Iris pigment epithelial cell (primary cell): ENCODE data around the gene FGF10.

Source experiments
- DNase-seq: peaks from one replicate; pipeline ENCODE4 v3.0.0-alpha.2; 2011; ENCODE audit warnings: low read depth

Gene FGF10

DNA sequence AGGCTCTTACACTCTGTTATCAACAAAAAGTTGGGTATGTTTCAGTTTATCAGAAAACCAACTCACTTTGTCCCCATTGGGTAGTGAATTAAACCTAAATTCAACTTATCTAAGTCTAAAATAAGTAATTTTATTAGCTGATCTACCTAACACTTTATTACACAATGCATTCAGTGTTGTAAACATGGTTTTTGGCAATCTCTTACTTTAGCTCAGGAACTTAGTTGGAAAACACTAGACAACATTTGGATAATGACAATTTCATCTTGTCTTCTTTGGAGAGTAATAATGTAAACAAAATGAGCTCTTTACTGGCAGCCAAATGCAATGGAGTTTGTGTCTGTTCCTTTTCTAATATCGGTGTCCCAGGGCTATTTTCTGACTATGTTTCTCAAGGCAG is 33.0 kb downstream of the FGF10 start:
- DNase-seq, result no peak

DNA sequence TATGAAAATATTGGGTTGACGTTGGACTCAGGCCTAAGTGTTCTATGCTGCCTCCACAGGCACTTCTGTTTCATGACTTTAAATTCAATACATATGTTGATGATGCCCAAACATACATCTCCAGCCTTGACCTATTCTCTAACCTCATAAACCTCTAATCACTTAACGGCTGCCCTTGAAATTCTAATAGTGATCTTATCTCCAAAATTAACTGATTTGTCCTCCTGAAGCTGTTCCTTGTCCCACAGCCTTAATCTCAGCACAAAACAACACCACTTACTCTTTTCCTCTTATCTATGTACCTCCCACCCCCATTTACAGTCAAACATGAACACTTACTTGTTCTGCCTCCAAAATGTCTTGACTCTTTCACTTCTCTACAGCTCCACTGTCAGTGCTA is 43.3 kb downstream of the FGF10 start:
- no peak for DNase-seq

DNA sequence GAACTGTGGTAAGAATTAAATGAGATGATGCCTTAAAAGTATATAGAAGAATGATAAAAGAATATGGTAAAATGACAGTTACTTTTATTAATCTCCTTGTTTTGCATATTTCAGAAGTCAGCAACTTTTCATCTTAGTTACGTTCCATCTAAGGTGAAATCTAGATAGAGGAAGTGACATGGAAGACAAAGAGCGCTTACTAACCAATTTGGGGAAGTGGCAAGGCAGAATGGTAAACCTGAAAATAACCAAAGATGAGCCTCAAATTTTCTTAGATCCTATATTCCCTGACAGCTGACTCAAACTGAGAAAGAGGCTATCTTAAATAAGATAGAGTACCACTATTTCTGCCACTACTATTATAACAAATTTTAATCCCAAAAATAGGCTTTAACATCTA is 52.5 kb downstream of the FGF10 start:
- no peak for DNase-seq

DNA sequence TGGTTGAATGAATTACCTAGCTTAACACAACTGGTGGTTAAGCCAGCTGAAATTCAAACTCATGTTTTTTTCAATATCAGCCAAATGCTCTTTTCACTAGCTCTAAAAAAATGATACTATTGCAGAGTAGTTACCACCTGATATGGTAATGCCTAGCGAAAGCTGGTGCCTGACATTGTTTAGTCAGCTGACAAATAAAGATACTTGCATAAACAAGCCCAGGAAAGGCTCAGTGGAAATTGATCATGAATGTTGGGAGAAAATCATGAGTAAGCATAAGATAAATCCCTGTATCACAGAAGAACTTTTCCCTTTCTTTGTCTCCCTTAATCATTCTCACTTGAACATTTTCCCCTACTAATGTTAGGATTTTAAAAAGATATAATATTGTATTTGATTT is 54.6 kb downstream of the FGF10 start:
- DNase-seq, result no peak

DNA sequence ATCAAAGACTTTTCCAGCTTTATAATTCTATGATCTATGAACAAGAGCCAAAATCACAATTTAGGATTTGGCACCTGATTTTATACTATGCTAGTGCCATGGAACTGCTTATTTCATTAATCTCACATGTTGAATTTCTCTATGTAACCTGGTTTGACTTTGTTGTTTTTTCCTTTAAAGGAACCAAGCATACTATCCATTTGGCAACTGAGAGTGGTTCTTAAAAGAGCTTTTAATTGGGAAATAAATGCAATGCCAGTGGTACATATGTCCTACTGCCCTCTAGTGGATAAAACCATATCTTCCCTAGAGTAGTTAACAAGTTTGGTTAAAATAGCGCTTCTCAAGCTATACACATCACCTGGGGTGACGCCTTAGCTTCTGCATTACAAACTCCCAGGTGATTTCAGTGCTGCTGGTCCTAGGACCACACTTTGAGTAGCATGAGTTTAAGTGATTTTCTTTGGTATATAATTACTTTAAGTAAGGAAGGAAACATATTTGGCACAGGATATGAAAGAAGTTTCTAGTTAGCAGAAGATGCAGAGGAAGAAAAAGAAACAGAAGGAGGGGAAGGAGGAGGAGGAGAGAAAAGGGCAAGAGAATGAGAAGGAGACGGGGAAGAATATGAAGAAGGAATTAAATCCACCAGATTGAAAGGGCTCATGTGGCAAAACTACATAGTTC is 56.8 kb downstream of the FGF10 start:
- peak; percentile 46 for DNase-seq

DNA sequence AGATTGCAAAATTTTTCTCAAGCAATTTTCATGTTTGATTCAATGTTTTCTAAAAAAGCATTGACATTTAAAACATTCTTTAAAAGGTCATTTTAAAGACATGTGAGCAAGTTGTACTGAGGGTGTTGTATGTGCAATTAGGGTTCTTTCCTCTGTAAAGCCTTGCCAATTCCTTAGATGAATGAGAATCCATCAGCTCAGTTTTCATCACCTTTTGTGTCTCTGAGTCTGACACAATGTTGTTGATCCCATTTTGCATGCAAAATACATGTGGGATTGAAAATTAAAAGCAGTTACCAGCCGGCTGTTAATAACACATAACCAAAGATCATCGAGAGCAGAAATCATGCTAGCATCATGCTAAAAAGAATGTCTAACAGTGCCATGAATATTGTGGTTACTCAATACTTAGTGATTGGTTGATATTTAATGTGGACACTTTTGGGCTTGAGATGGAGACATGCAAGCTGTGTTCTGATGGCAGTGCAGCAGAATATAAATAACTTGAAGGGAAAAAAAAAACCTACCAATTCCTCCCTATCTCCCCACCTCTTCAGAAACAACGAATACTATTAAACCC is 57.7 kb downstream of the FGF10 start:
- DNase-seq, result no peak

DNA sequence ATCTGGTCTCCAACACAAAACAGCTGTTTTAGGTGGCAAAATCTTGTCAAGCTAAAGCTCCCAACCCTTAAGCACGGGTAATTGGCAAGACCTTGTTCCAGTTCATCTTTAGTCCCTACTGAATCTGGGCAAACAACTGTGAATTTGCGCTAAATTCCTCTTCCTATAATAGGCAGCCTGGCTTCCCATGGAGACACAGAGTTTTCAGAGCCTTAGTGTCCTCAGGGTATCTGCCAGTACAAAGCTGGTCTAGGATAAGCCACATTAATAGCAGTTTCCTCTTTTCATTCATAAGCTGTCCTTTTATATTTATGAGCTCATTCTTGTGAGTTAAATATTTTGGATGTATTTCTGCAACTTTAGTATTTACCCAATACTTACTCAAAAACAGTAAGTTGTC is 59.5 kb downstream of the FGF10 start:
- DNase-seq, result no peak

DNA sequence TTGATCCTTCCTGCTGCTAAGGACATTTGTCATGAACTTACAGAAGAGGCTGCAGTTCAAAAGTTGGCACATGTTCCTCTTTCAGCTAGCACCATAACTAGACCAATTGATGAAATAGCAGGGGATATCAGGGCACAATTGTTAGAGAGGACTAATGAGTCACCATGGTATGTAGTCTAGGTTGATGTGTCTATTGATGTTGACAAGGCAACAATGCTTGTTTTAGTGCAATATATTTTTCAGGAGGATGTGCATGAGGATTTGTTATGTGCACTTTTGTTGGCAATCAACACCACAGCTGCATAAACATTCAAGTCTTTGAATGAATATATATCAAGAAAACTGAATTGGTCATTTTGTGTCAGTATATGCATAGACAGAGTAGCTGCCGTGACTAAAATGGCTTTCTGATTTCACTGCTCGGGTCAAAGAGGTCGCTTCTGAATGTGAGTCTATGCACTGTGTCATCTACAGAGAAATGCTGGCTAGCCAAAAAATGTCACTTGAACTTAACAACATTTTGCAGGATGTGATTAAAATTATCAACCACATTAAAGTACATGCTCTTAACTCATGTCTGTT is 68.0 kb downstream of the FGF10 start:
- no peak for DNase-seq

DNA sequence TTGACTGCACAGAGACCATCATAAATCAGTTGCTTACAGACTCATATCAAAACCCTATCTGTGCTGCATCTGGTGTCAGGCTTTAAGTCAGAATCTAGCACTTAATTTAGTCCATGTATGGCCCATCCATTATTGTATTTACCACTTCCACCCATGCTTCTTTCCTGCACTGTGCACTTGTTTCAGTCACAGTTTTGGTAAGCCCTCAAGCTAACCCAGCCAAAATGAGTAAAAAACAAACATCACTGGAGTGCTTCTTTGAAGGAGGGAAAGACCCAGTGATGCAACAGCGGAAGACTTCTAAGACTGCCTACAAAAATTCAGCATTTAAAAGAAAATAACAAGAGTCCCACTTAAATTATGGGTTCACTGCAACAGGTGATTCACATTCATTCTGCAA is 69.0 kb downstream of the FGF10 start:
- DNase-seq, result no peak

DNA sequence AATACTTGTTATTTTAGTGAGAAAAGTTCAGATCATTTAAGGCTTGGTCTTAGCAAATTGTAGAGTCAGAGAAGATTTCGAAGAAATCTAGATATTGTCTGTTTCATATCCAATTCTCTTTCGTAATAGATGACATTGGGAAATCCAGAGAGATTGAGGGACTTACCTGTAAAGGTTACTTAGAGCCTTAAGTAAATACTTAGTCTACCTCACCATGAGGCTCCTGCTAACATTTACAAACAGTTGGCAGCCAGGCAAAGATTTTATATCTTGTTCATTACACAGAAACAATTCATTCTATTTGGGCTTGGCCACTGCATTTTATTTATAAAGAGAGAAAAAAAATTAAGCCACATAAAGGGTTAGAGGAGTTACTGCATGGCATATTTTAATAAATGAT is 70.3 kb downstream of the FGF10 start:
- no peak for DNase-seq

DNA sequence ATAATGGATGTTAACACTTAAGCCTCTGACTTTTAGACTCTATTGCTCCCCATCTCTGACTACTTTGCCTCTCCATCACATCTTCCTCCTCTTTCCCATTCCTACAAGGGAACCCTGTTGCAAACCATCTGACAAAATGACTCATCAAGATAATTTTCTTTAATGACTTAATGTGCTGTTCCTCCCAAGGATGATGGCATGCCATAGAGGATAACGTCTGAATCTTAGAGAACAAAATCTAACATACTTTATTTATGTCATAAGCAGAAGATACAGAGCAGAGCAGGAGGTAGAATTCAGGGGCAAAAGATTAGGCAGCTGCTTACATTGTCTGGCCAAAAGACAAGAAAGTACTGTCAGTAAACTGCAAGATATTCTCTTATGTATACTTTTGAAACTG is 76.8 kb downstream of the FGF10 start:
- no peak for DNase-seq

DNA sequence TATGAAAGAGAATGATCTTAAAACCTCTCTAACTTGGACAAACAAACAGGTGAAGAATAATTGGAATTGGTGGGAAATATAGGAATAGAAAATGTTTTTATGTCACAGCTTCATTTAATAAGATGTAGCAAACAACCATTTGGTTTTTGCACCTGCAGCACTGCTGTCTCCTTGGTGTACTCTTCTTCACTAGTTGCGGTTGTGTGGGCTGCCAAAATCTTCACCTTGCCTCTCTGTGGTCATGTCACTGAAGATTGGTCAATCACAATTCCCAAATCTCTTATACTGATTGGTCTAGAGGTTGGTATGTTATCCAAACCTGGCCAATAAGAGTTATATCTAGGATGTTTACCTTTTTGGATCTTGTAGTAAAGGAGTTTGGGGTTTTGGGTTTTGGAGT is 88.7 kb downstream of the FGF10 start:
- no peak for DNase-seq

DNA sequence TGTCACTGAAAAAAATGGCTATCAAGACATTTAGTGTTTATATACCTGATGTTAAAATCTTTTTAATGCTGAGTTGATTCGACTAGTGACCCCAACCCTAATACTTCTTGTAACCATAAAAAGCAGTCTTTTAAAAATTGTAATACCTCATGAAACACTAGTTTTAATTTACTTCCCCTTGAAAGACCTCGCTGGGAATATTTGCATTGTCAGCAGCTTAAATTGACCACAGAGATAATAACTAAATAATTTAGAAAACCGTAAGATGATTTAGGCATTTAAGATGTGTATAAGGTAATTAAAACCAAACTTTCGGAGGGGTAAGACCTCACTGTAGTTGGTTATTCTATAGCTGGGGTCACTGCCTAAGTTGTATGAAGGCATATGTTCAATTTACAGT is 89.8 kb downstream of the FGF10 start:
- DNase-seq, result no peak

DNA sequence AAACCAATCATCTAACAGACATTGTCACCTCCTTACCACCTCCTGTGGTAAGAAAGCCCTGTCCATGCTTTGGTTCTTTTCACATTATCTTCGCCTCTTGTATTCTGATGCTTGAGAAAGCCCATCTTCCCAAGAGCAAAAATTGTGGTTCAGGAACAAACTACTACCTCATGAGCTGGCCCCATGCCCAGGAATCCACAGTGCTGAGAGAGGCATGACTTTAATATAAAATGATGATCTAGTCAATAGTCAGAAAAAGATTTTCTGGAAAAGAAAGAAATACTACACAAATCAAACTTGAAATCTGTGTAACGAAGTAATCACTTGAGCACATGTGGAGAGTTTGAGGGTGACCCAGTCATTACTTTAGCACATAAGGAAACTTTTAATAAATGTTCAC is 94.7 kb downstream of the FGF10 start:
- peak; percentile 0 for DNase-seq

DNA sequence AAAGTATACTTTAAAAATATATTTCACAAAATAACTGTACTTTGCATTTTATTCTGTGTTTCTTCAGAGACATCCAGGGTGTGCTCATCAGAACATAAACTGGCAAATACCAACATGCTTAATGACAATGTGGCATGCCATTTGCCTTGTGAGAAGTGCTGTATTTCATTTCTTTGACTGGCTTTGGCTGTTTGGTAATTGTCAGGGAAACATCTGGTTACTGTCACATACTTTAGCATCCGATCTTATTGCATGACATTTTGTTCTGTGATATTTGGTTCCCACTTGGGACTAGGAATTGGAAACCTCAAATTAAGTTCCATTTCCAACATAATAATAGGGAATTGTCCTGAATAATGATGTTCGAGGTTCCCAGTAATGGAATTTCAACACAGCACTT is 96.5 kb downstream of the FGF10 start:
- DNase-seq, result no peak

DNA sequence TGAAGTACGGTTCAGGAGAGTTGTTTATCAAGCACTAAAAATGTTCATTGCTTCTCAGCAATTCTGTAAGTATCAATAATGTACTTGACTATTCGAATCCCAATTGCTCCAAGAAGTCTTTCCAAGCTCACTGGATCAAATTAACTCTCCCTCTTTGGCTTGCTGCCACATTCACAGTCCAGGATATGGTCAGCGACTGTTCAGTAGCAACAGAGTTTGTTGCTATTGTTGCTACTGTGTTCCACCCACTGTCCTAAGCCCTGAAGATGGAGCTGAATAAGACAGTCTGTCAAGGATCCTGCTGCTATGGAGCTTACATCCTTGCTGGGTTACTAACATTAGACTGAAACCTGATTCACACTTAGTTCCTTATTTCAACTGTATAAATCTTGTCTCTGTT is 110.8 kb downstream of the FGF10 start:
- no peak for DNase-seq

DNA sequence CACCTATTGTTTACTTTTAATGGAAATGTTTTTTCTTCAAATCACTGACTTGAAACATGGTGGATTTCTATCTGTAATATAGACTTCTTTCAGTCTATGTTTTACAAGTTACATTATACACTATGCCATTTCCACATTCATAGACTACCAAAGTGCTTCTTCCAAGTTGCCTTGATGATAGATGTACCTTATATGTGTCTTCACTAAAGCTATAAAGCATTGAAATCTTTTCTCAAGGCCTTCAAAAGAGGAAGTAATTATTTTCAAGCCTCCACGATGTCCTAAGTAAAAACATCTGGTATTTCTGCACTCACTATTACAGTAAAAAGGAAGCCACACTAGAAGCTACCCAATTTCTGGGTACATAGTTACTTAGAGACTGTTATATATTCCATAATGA is 113.3 kb downstream of the FGF10 start:
- DNase-seq, result no peak

DNA sequence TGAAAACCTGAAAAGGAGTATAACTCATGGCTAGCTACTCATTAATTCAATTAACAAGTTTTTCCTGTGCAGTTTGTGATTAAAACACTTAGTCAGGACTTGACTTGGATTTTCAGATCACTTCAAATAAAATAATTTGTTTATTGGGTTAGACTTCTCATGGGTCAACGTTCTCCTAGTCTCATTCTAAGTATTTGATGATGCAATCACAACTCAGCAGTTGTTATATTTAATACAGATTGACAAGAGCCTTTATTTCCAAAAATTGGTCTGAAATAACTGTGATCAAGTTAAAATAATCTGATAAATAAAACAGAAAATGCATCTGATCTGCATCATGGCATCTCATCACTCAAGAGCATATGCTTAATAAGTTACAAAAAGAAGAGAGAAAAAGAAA is 113.9 kb downstream of the FGF10 start:
- DNase-seq, result no peak

DNA sequence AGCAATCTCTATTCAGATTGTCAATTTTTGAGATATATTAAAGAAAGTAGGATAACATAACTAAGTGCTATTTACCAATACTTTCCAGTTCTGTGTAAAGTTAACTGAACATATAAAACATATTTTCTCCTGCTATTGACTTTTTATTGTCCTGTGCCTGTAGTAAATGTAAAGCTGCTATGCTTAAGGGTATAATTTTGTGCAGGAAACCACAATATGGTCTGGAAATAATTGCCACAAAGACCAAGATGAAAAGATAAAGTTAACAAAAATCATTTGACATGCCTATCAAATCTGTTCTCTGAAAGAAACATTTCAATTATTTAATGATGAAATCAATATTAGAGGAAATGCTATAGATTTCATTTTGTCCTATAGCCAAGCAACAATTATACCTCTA is 121.3 kb downstream of the FGF10 start:
- no peak for DNase-seq

DNA sequence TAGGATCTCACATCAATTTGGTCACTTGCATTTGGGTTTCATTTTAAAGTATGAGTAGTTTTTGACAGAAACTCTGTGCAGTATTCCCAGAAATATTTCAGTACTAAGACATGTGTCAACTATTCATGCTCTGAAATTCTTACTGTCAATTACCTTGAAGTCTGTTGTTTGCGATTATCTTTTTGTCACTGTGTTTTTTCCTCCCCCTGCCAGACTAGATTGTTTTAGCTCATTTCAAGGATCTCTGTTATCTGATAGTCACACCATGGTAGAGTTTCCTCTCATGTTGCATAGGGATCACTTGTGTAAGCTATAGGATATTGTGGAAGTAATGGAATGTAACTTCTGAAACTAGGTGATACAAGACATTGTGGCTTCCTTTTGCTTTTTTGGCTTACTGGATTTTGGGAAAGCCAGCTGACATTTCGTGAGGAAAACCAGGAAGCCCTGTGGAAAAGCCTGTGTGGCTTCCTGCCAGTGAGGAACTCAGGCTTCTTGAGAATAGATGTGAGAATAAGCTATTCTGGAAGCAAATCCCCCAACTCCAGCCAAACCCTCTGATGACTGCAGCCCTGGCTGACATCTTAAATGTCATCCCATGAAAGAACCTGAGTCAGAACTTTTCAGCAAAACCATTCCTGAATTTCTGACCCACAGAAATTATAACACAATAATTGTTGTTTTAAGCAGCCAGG is 122.2 kb downstream of the FGF10 start:
- no peak for DNase-seq

DNA sequence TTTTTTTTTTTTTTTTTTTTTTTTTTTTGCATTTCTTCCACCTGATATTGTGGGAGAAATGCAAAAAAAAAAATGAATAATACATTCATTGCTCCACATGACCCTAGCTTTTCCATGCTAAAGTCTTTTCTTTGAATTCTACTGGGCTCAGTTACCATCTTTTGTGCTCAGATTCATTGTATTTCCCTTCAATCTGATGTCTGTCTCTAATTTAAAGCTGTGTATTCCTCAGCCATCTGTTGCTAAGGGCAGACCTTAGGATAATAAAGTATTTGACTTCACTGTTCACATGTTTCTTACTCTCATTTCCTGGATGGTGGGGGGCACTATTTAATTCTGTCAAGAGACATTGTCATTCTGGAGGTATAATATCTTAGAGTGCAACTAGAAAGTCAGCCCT is 123.5 kb downstream of the FGF10 start:
- DNase-seq, result no peak

DNA sequence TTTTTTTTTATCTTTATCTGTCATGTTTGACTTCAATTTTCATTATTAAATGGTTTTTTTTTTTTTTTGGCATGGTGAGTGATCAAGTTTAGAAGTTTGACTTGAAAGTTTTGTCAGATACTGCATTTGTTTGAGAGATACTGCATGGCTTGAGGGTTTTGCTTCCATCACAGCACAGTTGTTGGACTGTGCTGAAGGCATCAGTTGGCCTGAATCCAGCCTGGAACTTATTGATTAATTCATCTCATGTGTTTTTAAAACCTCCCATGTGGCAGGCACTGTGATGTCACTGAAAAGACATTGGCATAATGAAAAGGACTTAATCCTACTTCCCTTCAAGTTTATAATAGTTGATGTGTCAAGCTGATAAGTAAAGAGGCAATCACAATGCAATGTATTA is 128.4 kb downstream of the FGF10 start:
- DNase-seq, result no peak

DNA sequence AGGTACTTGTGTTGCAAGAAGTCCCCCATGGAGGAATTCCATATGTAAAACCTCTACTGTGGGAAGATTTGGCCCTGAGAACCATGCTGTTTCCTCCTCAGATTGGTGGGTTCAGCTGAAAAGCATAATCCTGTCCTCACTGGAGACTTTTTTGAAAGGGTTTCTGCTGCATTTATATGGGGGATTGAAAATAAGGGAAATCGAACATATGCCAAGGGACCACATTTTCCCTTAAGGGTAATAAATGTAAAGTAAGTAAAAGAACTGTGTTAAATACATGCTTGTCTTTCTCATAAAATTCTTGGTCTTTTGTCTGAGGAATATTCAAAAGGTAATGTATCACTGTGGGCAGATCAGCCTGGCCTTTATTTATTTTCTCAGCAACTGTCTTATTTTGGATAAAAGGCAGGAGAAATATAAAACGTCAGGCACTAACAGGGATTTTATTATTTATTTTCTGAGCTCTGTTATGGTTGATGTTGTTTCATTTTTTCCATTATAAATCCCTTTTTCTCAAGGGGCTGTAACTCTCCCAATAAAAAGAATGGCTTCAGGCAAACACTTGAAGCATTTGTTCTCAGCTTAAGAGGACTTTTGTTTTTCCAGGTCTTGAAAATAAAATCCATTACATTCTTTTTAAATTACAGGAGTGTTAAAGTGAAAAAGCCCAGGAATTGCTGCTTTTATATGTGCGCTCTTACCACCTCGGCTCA is 131.4 kb downstream of the FGF10 start:
- DNase-seq, result no peak
